Activated effector memory CD4-positive, alpha-beta T cell treated with Interleukin-2 at 50 U/mL for 16 hours (primary cell): ENCODE measurements around the gene TBC1D3K.
"Not testable (repeated sequence)": the region's sequence is repeated elsewhere in the genome, so short reads cannot be mapped to it uniquely, and the experiment has no call there.

Experiments used
- DNase-seq: peaks from one replicate; pipeline ENCODE4 v3.0.0-alpha.2; 2020

TBC1D3K gene

DNA sequence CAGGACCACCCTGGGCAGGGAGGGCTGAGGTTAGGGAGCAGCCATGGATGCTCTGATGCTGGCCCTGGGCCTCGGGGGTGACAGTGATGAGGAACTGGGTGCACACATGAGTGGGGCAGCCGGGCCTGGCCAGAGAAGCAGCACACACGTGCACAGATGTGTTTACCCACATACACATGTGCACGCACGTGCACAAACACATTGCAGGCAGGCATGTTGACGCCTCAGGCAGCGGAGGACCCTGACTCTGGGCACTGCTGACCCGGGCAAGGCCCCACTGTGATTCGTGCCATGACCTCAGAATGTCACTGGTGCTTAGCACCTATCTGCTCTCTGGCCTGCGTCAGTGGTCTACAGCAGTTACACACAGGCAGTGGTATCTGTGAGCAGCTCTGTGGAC is at the start of gene TBC1D3K:
Gene TBC1D3K (plus strand): TSS at position 301 of the 400 bp plus-strand sequence. CDS start 1,585 bp downstream, outside the sequence.
- DNase-seq, result not testable (repeated sequence)

DNA sequence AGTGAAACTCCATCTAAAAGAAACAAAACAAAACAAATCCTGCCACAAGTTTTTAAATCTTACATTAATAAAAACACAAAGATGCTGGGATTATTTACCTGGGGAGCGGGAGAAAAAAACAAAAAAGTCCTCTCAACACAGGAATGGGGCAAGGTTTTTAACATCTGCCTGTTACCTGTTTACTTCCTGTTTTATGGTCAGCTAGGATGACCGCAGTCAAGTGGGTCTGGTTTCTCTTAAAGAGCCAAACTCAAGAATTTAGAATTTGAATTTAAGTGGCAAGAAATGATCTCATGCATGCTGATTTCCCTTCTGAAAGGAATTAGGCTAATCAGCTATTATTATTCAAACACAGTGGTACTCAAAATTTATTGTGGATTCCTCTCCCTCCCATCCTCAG is 39.7 kb upstream of the TBC1D3K start:
- no peak for DNase-seq

DNA sequence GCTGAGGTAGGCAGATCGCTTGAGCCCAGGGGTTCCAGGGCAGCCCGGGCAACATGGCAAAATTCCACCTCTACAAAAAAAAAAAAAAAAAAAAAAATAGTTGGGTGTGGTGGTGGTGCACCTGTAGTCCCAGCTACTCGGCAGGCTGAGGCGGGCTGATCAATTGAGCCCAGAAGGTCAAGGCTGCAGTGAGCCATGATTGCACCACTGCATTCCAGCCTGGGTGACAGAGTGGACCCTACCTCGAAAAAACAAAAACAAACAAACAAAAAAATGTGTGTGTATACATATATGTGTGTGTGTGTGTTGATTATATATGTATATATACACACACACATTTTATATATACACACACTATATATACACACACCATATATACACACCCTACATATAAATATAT is 39.1 kb upstream of the TBC1D3K start:
- no peak for DNase-seq

DNA sequence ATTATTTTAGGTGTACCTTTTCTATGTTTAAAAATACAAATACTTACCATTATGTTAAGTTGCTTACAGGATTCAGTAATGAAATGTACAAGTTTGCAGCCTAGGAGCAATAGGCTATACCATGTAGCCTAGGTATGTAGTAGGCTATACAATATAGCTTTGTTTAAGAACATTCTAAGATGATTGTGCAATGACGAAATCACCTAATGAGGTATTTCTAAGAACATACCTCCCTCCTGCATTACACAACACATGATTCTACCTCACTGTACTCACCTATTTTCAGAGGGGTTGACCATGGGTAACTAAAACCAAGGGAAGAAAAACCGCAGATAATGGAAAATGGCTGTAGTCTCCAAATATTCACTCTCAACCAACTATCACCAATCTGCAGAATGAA is 35.3 kb upstream of the TBC1D3K start:
- DNase-seq, result no peak

DNA sequence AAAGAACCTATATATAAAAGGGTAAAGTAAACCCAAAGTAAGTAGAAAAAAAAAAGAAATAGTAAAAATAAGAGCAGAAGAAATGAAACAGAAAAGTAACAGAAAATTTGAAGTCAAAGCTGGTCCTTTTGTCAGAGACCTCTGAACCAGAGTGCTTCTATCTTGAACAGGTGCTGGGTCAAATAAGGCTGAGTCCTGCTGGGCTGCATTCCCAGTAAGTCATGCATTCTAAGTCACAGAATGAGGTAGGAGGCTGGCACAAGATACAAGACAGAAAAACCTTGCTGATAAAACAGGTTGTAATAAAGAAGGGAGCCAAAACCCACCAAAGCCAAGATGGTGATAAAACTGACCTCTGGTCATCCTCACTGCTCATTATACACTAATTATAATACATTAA is 27.3 kb upstream of the TBC1D3K start:
- DNase-seq, result not testable (repeated sequence)
